ENCODE measurements around the gene ATP9A. TPM values are rescaled to one million over a fixed set of nuclear protein-coding genes. Genes with fewer than 3 reads are reported as not detected.

Gene ATP9A
- total and polyA plus RNA-seq, 2 experiments from 2014 or later = 11.3 to 16.9 TPM

DNA sequence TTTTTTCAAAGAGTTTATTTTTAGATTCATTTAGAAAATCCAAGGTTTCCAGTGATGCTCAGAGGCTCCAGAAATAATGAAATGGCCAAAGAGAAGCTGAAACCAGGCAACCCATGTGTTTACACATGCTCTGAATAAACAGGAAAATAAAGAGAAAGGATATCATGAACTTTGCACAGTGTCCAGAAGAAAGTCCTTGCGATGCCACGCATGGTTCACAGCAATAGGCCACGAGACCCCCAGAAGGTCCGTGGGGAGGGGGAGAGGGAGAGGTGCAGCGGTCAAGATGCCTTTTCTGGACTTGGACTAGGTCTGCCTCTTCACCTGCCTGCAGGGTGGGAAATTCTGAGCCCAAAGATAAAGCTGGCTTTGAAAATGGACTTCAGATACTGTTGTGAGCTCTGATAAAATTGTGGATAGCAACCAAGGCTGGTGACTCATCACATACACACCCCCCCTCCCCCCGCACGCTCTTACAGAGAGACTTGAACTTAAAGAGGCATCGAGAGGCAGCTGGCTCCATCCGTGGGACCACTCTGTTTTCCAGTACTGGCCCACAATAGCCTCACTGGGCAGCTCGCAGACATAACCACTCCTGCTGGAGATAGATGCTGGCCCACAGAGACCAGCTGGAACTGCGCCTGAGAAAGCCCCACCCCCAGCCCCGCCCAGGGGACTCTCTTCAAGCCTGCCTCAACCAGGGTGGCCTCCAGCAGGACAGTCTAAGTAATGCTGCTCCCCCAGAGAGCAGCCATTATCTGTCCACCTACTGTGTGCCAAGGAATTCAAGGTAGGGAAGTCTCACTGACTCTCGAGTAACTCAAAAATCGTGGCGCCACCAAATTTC lies 204.5 kb downstream of the ATP9A start:
- Histone ChIP-seq H3K9me3 (ENCODE audit: low read depth) (no peaks in the 10 kb centered on the region), H3K4me1 (ENCODE audit: low read depth) (peaks cover 25% of the 10 kb centered on the region), H3K27me3 (no peaks in the 10 kb centered on the region), H3K27ac (peak overlapping the region; percentile 84), H3K4me3 (no peak overlapping the region), H3K36me3 (no peaks in the 10 kb centered on the region)
- DNase-seq (ENCODE audit: low read depth in 1 of 2, low spot score in 1 of 2) = peak; percentile 63 to 88
- TF ChIP-seq, protein P1, sequence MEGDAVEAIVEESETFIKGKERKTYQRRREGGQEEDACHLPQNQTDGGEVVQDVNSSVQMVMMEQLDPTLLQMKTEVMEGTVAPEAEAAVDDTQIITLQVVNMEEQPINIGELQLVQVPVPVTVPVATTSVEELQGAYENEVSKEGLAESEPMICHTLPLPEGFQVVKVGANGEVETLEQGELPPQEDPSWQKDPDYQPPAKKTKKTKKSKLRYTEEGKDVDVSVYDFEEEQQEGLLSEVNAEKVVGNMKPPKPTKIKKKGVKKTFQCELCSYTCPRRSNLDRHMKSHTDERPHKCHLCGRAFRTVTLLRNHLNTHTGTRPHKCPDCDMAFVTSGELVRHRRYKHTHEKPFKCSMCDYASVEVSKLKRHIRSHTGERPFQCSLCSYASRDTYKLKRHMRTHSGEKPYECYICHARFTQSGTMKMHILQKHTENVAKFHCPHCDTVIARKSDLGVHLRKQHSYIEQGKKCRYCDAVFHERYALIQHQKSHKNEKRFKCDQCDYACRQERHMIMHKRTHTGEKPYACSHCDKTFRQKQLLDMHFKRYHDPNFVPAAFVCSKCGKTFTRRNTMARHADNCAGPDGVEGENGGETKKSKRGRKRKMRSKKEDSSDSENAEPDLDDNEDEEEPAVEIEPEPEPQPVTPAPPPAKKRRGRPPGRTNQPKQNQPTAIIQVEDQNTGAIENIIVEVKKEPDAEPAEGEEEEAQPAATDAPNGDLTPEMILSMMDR (IDR thresholded peaks at IDR 0.05; ENCODE audit: low read depth, low read length) = no peak

- no peaks in the 10 kb centered on the region for H3K9me3 ChIP-seq (ENCODE audit: low read depth)
- H3K27me3 ChIP-seq = no peaks in the 10 kb centered on the region
- TF ChIP-seq, protein P1 (IDR thresholded peaks at IDR 0.05; ENCODE audit: low read depth, low read length) = no peak
- no peaks in the 10 kb centered on the region for H3K36me3 ChIP-seq
- peaks cover 25% of the 10 kb centered on the region for H3K4me1 ChIP-seq (ENCODE audit: low read depth)
- DNase-seq (ENCODE audit: low read depth in 1 of 2, low spot score in 1 of 2) = no peak
- H3K27ac ChIP-seq = peak overlapping the region; percentile 84
- peak overlapping the region; percentile 33 for H3K4me3 ChIP-seq
These were observed 205.1 kb downstream of the ATP9A start for GRCh38 chr20:51563174-51563485.

DNA sequence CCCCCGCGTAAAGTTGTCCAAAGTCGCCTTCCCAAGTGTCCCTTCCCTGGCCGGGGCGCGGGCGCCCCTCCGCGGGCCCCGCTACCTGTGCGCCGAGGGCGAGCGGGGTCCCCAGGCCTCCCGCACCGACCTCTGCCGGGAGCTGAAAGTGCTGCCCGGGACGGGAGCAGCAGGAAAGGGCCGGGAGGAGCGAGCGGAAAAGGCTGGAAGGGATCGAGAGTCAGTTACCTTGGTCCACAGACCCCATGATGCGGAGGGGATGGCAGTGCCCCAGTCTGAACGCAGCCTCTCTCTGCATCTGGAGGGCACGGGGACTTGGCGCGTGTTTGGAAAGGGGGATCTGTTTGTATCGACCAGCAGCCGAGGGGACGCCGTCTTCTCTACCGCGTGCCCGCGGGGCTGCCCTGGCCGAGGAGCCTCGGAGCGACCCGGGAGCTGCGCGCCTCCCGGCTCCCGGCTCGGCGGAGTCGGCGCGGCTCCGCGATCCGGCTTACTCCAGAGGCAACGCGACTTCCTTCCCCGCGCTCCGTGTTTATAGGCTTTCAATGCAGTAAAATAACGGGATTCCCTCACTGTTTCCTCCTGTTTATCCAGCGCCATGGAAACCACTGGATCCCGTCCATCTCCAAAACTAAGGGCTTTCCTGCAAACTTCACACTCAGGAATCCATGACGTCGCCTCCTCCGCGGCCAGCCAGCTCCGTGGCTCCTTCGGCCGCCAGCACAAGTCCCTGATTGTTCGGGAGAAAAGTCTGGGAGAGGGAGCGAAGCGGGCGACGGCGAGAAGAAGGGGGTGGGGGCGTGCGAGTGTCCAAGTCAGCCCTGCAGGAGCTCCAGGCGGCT lies 205.6 kb downstream of the ATP9A start:
- DNase-seq (ENCODE audit: low read depth in 1 of 2, low spot score in 1 of 2) = peak; percentile 81 to 97
- no peaks in the 10 kb centered on the region for H3K27me3 ChIP-seq
- peak overlapping the region; percentile 84 for H3K27ac ChIP-seq
- H3K9me3 ChIP-seq (ENCODE audit: low read depth) = no peaks in the 10 kb centered on the region
- TF ChIP-seq, protein P1 (IDR thresholded peaks at IDR 0.05; ENCODE audit: low read depth, low read length) = peak; percentile 26
- peak overlapping the region; percentile 33 for H3K4me3 ChIP-seq
- no peaks in the 10 kb centered on the region for H3K36me3 ChIP-seq
- H3K4me1 ChIP-seq (ENCODE audit: low read depth) = peaks cover 25% of the 10 kb centered on the region

GRCh38 chr20:51562027-51562331 lies 206.2 kb downstream of the ATP9A start:
- Histone ChIP-seq H3K9me3 (ENCODE audit: low read depth) (no peaks in the 10 kb centered on the region), H3K36me3 (no peaks in the 10 kb centered on the region), H3K27me3 (no peaks in the 10 kb centered on the region), H3K27ac (peak overlapping the region; percentile 84), H3K4me3 (peak overlapping the region; percentile 33), H3K4me1 (ENCODE audit: low read depth) (peaks cover 25% of the 10 kb centered on the region)
- TF ChIP-seq, protein P1 (IDR thresholded peaks at IDR 0.05; ENCODE audit: low read depth, low read length) = no peak
- peak in 1 of 2 donors; percentile 28 for DNase-seq (ENCODE audit: low read depth in 1 of 2, low spot score in 1 of 2)

- TF ChIP-seq, protein P1 (IDR thresholded peaks at IDR 0.05; ENCODE audit: low read depth, low read length) = no peak
- H3K27me3 ChIP-seq = no peaks in the 10 kb centered on the region
These were observed 207.5 kb downstream of the ATP9A start for GRCh38 chr20:51560550-51561307.

More at GRCh38 chr20:51560550-51561307, 207.5 kb downstream of the ATP9A start:
- peak in 1 of 2 donors; percentile 19 for DNase-seq (ENCODE audit: low read depth in 1 of 2, low spot score in 1 of 2)
- H3K27ac ChIP-seq = no peak overlapping the region
- H3K4me3 ChIP-seq = peak overlapping the region; percentile 33
- no peaks in the 10 kb centered on the region for H3K36me3 ChIP-seq
- H3K4me1 ChIP-seq (ENCODE audit: low read depth) = peaks cover 25% of the 10 kb centered on the region
- H3K9me3 ChIP-seq (ENCODE audit: low read depth) = no peaks in the 10 kb centered on the region

Measured in cardiac muscle cell (in vitro differentiated cells and primary cell).